GM12891 (cell line): ENCODE data around the gene PLOD1.

Experiments
- POLR2A ChIP-seq: IDR thresholded peaks from 2 replicates; pipeline ENCODE4 v1.6.1; 2011; ENCODE audit warnings: low read depth, low read length, control low read depth
- TAF1 ChIP-seq: IDR thresholded peaks from 2 replicates; pipeline ENCODE4 v1.6.1; 2011; ENCODE audit warnings: low read depth, low read length, control low read depth

DNA sequence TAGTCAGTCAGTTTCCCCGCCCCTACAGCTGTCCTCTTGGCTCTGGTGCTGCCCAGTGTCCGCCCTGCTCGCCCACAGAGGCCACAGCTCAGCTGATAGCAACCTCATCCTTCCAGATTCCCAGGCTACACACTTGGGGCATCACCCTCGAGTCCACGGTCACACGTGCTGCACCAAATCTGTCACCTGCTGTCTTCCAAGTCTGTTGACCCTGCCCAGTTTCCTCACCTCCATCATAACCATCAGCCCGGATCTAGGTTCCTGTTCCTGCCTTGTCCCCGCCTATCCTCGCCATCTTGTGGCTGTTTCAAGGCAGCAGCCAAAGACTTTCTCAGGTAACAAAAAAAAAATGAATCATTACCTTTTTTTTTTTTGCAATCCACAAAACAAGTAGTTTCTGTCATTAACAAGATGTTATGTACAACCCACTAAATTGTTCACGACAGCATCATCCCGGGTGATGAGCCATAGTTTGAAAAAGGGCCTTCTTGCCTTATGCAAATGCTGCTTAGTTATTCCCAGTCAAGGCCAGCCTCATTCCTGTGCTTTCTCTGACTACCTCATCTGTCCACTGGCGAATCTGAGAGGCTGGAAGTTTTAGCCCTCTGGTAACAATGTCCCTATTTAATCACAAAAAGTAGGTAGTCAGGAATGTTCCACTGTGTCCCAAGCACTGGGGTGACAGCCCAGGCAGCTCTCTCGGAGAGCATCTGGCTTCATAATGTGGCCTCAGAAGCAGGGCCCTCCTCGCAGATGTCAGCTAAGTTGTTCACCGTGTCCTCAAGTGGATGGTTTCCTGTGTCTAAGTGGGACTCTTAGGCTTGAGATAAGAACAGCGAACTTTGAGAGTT lies 79.8 kb downstream of the PLOD1 start:
- no peak for TF ChIP-seq POLR2A
- TF ChIP-seq TAF1: no peak
